SK-N-SH (cell line): ENCODE data around the gene CEP41. TPM values are rescaled to one million over a fixed set of nuclear protein-coding genes. Genes with fewer than 3 reads are reported as not detected.

Experiments used
- CTCF ChIA-PET: fragments of 300-600, 350-600 bp; formaldehyde crosslinking; extraction: SDS; loops from one replicate; lab custom pipeline; 2021; lab: Yijun Ruan, JAX
- POLR2A ChIA-PET: fragments of 350-600 bp; sonication (Branson Sonifier 250); formaldehyde crosslinking; extraction: SDS; loops from one replicate; lab custom pipeline; 2020; ENCODE audit warnings: antibody characterized with exemption, inconsistent platforms; lab: Yijun Ruan, JAX
- DNase-seq: peaks from one replicate; pipeline ENCODE4 v3.0.0; 2012
- H2AFZ ChIP-seq: fragments of 200-600 bp; sonication (generic); 2 replicates; pipeline ENCODE4 v1.8.1; 2016; ENCODE audit warnings: antibody characterized with exemption, mild to moderate bottlenecking, low read depth
- H3F3A ChIP-seq: fragments of 200-600 bp; sonication (generic); replicated peaks from 2 replicates; pipeline ENCODE3; 2016; ENCODE audit warnings: antibody characterized with exemption, mild to moderate bottlenecking; ENCODE audit not compliant: insufficient read depth
- H3K27ac ChIP-seq, 2 experiments: fragments of 200-500 bp in 1 of 2; fragments of 200-600 bp in 1 of 2; sonication (Bioruptor generic) in 1 of 2; sonication (generic), shearing (Covaris generic) in 1 of 2; 2 replicates each; pipeline versions ENCODE4 v1.5.1 to v1.6.1; 2014 to 2016; ENCODE audit warnings: low read depth in 2 of 2, inconsistent platforms in 1 of 2, low read length in 1 of 2, mild to moderate bottlenecking in 1 of 2, mixed read lengths in 1 of 2
- H3K27me3 ChIP-seq: fragments of 200-600 bp; sonication (generic), shearing (Covaris generic); 2 replicates; pipeline ENCODE4 v1.6.1; 2016; ENCODE audit warnings: mixed run types; ENCODE audit not compliant: insufficient read depth
- H3K36me3 ChIP-seq, 2 experiments: fragments of 200-500 bp in 1 of 2; fragments of 200-600 bp in 1 of 2; sonication (Bioruptor generic) in 1 of 2; sonication (generic) in 1 of 2; replicated peaks in 1 of 2; 2 replicates each; pipeline versions ENCODE3 to v1.5.1; 2014 to 2016; ENCODE audit warnings: low read length in 1 of 2, mild to moderate bottlenecking in 1 of 2; ENCODE audit not compliant: insufficient read depth in 2 of 2, control insufficient read depth in 1 of 2
- H3K4me1 ChIP-seq, 2 experiments: fragments of 200-500 bp in 1 of 2; fragments of 200-600 bp in 1 of 2; sonication (Bioruptor generic) in 1 of 2; sonication (generic), shearing (Covaris generic) in 1 of 2; 2 replicates each; pipeline versions ENCODE4 v1.5.1 to v1.6.1; 2014 to 2016; ENCODE audit warnings: low read depth in 1 of 2, low read length in 1 of 2, mixed run types in 1 of 2; ENCODE audit not compliant: insufficient read depth in 2 of 2, control insufficient read depth in 1 of 2
- H3K4me2 ChIP-seq: fragments of 200-600 bp; sonication (generic), shearing (Covaris generic); 2 replicates; pipeline ENCODE4 v1.6.1; 2017; ENCODE audit warnings: mixed run types
- H3K4me3 ChIP-seq, 2 experiments: fragments of 200-500 bp in 1 of 2; fragments of 200-600 bp in 1 of 2; sonication (Bioruptor generic) in 1 of 2; sonication (generic), shearing (Covaris generic) in 1 of 2; 2 replicates each; pipeline versions ENCODE4 v1.5.1 to v1.8.1; 2014 to 2016; ENCODE audit warnings: low read depth in 2 of 2, inconsistent platforms in 1 of 2, low read length in 1 of 2, mild to moderate bottlenecking in 1 of 2, mixed read lengths in 1 of 2, moderate library complexity in 1 of 2
- H3K79me2 ChIP-seq: fragments of 200-600 bp; sonication (generic); 2 replicates; pipeline ENCODE4 v1.8.1; 2017; ENCODE audit warnings: mild to moderate bottlenecking; ENCODE audit not compliant: insufficient read depth
- H3K9ac ChIP-seq: fragments of 200-600 bp; sonication (generic); 2 replicates; pipeline ENCODE4 v1.6.1; 2017; ENCODE audit warnings: mixed run types
- H3K9me2 ChIP-seq: fragments of 200-600 bp; sonication (generic); 2 replicates; pipeline ENCODE4 v1.6.1; 2017; ENCODE audit warnings: mixed run types
- H3K9me3 ChIP-seq: fragments of 200-600 bp; sonication (generic); 2 replicates; pipeline ENCODE4 v1.6.1; 2017; ENCODE audit warnings: mixed run types, mild to moderate bottlenecking, moderate library complexity
- H4K20me1 ChIP-seq: fragments of 200-600 bp; sonication (generic); 2 replicates; pipeline ENCODE4 v1.6.1; 2017; ENCODE audit warnings: mild to moderate bottlenecking, mixed run types; ENCODE audit not compliant: insufficient read depth
- CHD2 ChIP-seq: fragments of 150-350 bp; IDR thresholded peaks from 2 replicates; pipeline ENCODE4 v1.6.1; 2018; ENCODE audit warnings: low read length; ENCODE audit not compliant: partially characterized antibody
- ELF1 ChIP-seq: IDR thresholded peaks from 2 replicates; pipeline ENCODE4 v1.4.0; 2012
- EP300 ChIP-seq, 2 experiments: IDR thresholded peaks; 2 replicates each; pipeline versions ENCODE4 v1.4.0 to v1.6.1; 2012; ENCODE audit warnings: borderline replicate concordance in 1 of 2, low read depth in 1 of 2, low read length in 1 of 2
- EZH2phosphoT487 ChIP-seq: fragments of 200-600 bp; sonication (generic); IDR thresholded peaks from 2 replicates; pipeline ENCODE4 v1.6.1; 2017; ENCODE audit warnings: low read depth, mixed run types, mild to moderate bottlenecking, antibody characterized with exemption, moderate library complexity, borderline replicate concordance
- FOSL2 ChIP-seq: IDR thresholded peaks from 2 replicates; pipeline ENCODE4 v1.4.0; 2012; ENCODE audit warnings: low read depth, mild to moderate bottlenecking, moderate library complexity, borderline replicate concordance
- FOXM1 ChIP-seq: IDR thresholded peaks from 2 replicates; pipeline ENCODE4 v1.4.0; 2012; ENCODE audit warnings: low read depth, mild to moderate bottlenecking
- GABPA ChIP-seq: IDR thresholded peaks from 2 replicates; pipeline ENCODE4 v1.4.0; 2012; ENCODE audit warnings: low read depth, mild to moderate bottlenecking
- GATA2 ChIP-seq: sonication (generic); formaldehyde crosslinking; IDR thresholded peaks from 2 replicates; pipeline ENCODE4 v1.5.0; 2020; ENCODE audit warnings: mild to moderate bottlenecking, missing genetic modification reagents
- JUND ChIP-seq: IDR thresholded peaks from 2 replicates; pipeline ENCODE4 v1.4.0; 2012
- MEF2A ChIP-seq: IDR thresholded peaks from 2 replicates; pipeline ENCODE4 v1.4.0; 2012; ENCODE audit warnings: low read depth, borderline replicate concordance
- MXI1 ChIP-seq: IDR thresholded peaks from 2 replicates; pipeline ENCODE4 v1.6.1; 2012; ENCODE audit warnings: mild to moderate bottlenecking, low read depth, low read length, improper control_type of control experiment
- NFIC ChIP-seq: IDR thresholded peaks from 2 replicates; pipeline ENCODE4 v1.4.0; 2012; ENCODE audit warnings: borderline replicate concordance
- NRF1 ChIP-seq: IDR thresholded peaks from 2 replicates; pipeline ENCODE4 v1.6.1; 2012; ENCODE audit warnings: low read depth, mild to moderate bottlenecking, low read length
- RAD21 ChIP-seq: IDR thresholded peaks from 2 replicates; pipeline ENCODE4 v1.6.1; 2012; ENCODE audit warnings: mild to moderate bottlenecking, low read length
- RFX5 ChIP-seq: IDR thresholded peaks from 2 replicates; pipeline ENCODE4 v1.6.1; 2012; ENCODE audit warnings: mild to moderate bottlenecking, improper control_type of control experiment, low read length
- RXRA ChIP-seq: IDR thresholded peaks from 2 replicates; pipeline ENCODE4 v1.4.0; 2012; ENCODE audit warnings: low read depth, mild to moderate bottlenecking, borderline replicate concordance
- SIN3A ChIP-seq: IDR thresholded peaks from 2 replicates; pipeline ENCODE4 v1.6.1; 2012; ENCODE audit warnings: low read depth, mild to moderate bottlenecking, low read length, moderate library complexity, borderline replicate concordance
- TAF1 ChIP-seq: IDR thresholded peaks from 2 replicates; pipeline ENCODE4 v1.6.1; 2012; ENCODE audit warnings: low read depth, mild to moderate bottlenecking, low read length, moderate library complexity, borderline replicate concordance
- TCF12 ChIP-seq: IDR thresholded peaks from 2 replicates; pipeline ENCODE4 v1.4.0; 2012
- TEAD4 ChIP-seq: IDR thresholded peaks from 2 replicates; pipeline ENCODE4 v1.4.0; 2012; ENCODE audit warnings: mild to moderate bottlenecking, borderline replicate concordance; ENCODE audit not compliant: insufficient read depth
- WGBS: methylation state at CpG from one replicate; pipeline ENCODE4 v1.1.6; 2017; ENCODE audit warnings: low lambda C conversion rate; 5-methylcytosine and 5-hydroxymethylcytosine counted together
- polyA plus RNA-seq, 3 experiments: library from polyadenylated mRNA; depleted of rRNA; stranded (reverse); fragments of >200 nt; gene quantifications; 2 replicates each; pipeline ENCODE4 v1.2.3, GENCODE V29; 2012
- TF ChIP-seq, protein P1 (sequence below): IDR thresholded peaks from 2 replicates; pipeline ENCODE4 v1.6.1; 2012; ENCODE audit warnings: mild to moderate bottlenecking, low read depth, low read length, moderate library complexity
- TF ChIP-seq, protein P2 (sequence below): IDR thresholded peaks from 2 replicates; pipeline ENCODE4 v1.4.0; 2012; ENCODE audit warnings: low read depth, borderline replicate concordance
- TF ChIP-seq, protein P3 (sequence below): fragments of 200-600 bp; sonication (generic); IDR thresholded peaks from 2 replicates; pipeline ENCODE4 v1.6.1; 2017; ENCODE audit warnings: antibody characterized with exemption, mild to moderate bottlenecking, moderate library complexity
- TF ChIP-seq, protein P4 (sequence below): fragments of 150-350 bp; IDR thresholded peaks from 2 replicates; pipeline ENCODE4 v1.6.1; 2017; ENCODE audit warnings: antibody characterized with exemption, low read length, low read depth, borderline replicate concordance

Gene CEP41
- polyA plus RNA-seq, 1 of the 3 experiments (the other 2 are of a cell fraction), result 20.9 TPM

DNA sequence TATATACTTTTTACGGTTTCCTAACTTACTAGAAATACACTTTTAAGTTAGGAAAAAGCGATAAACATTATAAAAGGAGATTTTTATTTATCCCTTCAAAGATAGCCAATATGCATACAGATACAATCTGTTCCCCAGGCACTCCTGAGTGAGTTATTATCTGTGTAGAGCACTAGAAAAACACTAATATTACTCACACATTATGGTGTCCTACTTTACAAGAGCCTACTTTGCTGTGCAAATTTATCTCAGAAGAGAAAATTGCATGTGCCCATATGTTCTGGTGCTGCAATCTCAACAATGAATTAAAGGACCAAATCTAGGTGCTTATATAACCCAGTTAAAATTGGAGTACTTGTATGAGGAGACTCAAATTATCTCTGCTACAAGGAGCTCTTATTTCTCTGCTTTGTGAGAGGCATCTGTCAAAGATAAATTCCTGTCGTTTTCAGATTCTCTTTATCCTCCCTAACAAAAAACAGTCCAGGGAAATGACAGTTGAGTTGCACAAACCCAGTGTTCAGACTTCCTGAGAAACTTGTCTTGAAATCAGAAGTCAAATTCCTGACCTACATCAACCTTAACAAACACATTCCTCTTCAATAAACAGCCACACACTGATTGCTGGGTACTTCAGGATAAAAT, 31.6 kb downstream of the CEP41 start:
- H3F3A ChIP-seq, result no peaks in the 10 kb centered on the region
- H2AFZ ChIP-seq, result peak overlapping the region; percentile 56; the same call in 1 of the 2 replicates
- no peaks in the 10 kb centered on the region for H3K79me2 ChIP-seq
- peak; percentile 36 for DNase-seq
- no peak overlapping the region for H3K4me3 ChIP-seq
- H3K4me1 ChIP-seq, result peaks cover 8 to 24% of the 10 kb centered on the region in 2 experiments; a peak in 3 of 4 replicates
- no peaks in the 10 kb centered on the region for H3K27me3 ChIP-seq
- whole genome bisulfite sequencing, result 55% methylated on average over 3 of the region's 3 CpGs
- peaks cover 4 to 7% of the 10 kb centered on the region in 2 experiments for H3K36me3 ChIP-seq
- peak overlapping the region; percentile 29 to 87; a peak in 3 of 4 replicates for H3K27ac ChIP-seq
- ChIA-PET POLR2A (interaction anchor here (0.6 kb wide), 1 partner anchor 200 kb away, joined by 3 read pairs; no protein-coding TSS in a partner anchor), CTCF (no interaction called here)
- H3K9me2 ChIP-seq, result no peaks in the 10 kb centered on the region
- H3K4me2 ChIP-seq, result 0 out of 2 replicates have a peak overlapping the region, but pooled peaks have one; percentile 14
- H3K9ac ChIP-seq, result no peak overlapping the region
- H4K20me1 ChIP-seq, result no peaks in the 10 kb centered on the region
- no peaks in the 10 kb centered on the region for H3K9me3 ChIP-seq
- TF ChIP-seq, protein P1, sequence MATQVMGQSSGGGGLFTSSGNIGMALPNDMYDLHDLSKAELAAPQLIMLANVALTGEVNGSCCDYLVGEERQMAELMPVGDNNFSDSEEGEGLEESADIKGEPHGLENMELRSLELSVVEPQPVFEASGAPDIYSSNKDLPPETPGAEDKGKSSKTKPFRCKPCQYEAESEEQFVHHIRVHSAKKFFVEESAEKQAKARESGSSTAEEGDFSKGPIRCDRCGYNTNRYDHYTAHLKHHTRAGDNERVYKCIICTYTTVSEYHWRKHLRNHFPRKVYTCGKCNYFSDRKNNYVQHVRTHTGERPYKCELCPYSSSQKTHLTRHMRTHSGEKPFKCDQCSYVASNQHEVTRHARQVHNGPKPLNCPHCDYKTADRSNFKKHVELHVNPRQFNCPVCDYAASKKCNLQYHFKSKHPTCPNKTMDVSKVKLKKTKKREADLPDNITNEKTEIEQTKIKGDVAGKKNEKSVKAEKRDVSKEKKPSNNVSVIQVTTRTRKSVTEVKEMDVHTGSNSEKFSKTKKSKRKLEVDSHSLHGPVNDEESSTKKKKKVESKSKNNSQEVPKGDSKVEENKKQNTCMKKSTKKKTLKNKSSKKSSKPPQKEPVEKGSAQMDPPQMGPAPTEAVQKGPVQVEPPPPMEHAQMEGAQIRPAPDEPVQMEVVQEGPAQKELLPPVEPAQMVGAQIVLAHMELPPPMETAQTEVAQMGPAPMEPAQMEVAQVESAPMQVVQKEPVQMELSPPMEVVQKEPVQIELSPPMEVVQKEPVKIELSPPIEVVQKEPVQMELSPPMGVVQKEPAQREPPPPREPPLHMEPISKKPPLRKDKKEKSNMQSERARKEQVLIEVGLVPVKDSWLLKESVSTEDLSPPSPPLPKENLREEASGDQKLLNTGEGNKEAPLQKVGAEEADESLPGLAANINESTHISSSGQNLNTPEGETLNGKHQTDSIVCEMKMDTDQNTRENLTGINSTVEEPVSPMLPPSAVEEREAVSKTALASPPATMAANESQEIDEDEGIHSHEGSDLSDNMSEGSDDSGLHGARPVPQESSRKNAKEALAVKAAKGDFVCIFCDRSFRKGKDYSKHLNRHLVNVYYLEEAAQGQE, result no peak
- TF ChIP-seq TAF1 (no peak), SIN3A (no peak), MEF2A (no peak), NFIC (no peak), RAD21 (peak; percentile 11), FOXM1 (no peak), MXI1 (0 out of 2 replicates have a peak, but pooled peaks have one; percentile 21), ELF1 (no peak), TCF12 (peak; percentile 82), EP300 (IDR thresholded peaks at IDR 0.05; ENCODE audit: borderline replicate concordance in 1 of 2, low read depth in 1 of 2, low read length in 1 of 2) (peak; percentile 40 to 65; a peak in 3 of 4 replicates), CHD2 (no peak), TEAD4 (no peak), JUND (0 out of 2 replicates have a peak, but pooled peaks have one; percentile 13), RFX5 (no peak), GABPA (0 out of 2 replicates have a peak, but pooled peaks have one; percentile 25), RXRA (no peak), NRF1 (no peak), EZH2phosphoT487 (no peak), FOSL2 (no peak), GATA2 (peak; percentile 47; the same call in 1 of the 2 replicates)
- TF ChIP-seq, protein P2, sequence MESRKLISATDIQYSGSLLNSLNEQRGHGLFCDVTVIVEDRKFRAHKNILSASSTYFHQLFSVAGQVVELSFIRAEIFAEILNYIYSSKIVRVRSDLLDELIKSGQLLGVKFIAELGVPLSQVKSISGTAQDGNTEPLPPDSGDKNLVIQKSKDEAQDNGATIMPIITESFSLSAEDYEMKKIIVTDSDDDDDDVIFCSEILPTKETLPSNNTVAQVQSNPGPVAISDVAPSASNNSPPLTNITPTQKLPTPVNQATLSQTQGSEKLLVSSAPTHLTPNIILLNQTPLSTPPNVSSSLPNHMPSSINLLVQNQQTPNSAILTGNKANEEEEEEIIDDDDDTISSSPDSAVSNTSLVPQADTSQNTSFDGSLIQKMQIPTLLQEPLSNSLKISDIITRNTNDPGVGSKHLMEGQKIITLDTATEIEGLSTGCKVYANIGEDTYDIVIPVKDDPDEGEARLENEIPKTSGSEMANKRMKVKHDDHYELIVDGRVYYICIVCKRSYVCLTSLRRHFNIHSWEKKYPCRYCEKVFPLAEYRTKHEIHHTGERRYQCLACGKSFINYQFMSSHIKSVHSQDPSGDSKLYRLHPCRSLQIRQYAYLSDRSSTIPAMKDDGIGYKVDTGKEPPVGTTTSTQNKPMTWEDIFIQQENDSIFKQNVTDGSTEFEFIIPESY, result no peak
- TF ChIP-seq, protein P3, sequence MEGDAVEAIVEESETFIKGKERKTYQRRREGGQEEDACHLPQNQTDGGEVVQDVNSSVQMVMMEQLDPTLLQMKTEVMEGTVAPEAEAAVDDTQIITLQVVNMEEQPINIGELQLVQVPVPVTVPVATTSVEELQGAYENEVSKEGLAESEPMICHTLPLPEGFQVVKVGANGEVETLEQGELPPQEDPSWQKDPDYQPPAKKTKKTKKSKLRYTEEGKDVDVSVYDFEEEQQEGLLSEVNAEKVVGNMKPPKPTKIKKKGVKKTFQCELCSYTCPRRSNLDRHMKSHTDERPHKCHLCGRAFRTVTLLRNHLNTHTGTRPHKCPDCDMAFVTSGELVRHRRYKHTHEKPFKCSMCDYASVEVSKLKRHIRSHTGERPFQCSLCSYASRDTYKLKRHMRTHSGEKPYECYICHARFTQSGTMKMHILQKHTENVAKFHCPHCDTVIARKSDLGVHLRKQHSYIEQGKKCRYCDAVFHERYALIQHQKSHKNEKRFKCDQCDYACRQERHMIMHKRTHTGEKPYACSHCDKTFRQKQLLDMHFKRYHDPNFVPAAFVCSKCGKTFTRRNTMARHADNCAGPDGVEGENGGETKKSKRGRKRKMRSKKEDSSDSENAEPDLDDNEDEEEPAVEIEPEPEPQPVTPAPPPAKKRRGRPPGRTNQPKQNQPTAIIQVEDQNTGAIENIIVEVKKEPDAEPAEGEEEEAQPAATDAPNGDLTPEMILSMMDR, result no peak
- TF ChIP-seq, protein P4, sequence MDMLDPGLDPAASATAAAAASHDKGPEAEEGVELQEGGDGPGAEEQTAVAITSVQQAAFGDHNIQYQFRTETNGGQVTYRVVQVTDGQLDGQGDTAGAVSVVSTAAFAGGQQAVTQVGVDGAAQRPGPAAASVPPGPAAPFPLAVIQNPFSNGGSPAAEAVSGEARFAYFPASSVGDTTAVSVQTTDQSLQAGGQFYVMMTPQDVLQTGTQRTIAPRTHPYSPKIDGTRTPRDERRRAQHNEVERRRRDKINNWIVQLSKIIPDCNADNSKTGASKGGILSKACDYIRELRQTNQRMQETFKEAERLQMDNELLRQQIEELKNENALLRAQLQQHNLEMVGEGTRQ, result no peak
